ENCODE data around the gene ABCA12. TPM values are rescaled to one million over a fixed set of nuclear protein-coding genes. Genes with fewer than 3 reads are reported as not detected.

Gene ABCA12
- total RNA-seq, 4 donors from 2014 or later = 70.3 to 116 (median 93.6) TPM

- no peak for DNase-seq (ENCODE audit: low spot score in 2 of 2)
- H3K4me3 ChIP-seq (ENCODE audit: low read depth, poor library complexity, severe bottlenecking) = no peak overlapping the region
- WGBS, 2 donors = 13 to 22% methylated on average over 1 of the region's 1 CpG
- TF ChIP-seq POLR2A (IDR thresholded peaks at IDR 0.05) (no peak), CTCF (IDR thresholded peaks at IDR 0.05) (no peak)
- intact Hi-C loops (cut with DNase I; ENCODE audit: low total_unique reads) = no loop called here
These were observed 11.1 kb upstream of the ABCA12 start for GRCh38 chr2:215149486-215149885.

GRCh38 chr2:215149060-215149459 is 10.6 kb upstream of the ABCA12 start:
- no peak overlapping the region for H3K4me3 ChIP-seq (ENCODE audit: low read depth, poor library complexity, severe bottlenecking)
- intact Hi-C loops (cut with DNase I; ENCODE audit: low total_unique reads) = no loop called here
- TF ChIP-seq POLR2A (IDR thresholded peaks at IDR 0.05) (no peak), CTCF (IDR thresholded peaks at IDR 0.05) (no peak)
- WGBS, 2 donors = 75 to 80% methylated on average over 2 of the region's 2 CpGs
- no peak for DNase-seq (ENCODE audit: low spot score in 2 of 2)

GRCh38 chr2:215145611-215146010 is 7.2 kb upstream of the ABCA12 start:
- 39 to 58% methylated on average over 3 of the region's 3 CpGs for WGBS, 2 donors
- no peak overlapping the region for H3K4me3 ChIP-seq (ENCODE audit: low read depth, poor library complexity, severe bottlenecking)
- TF ChIP-seq CTCF (IDR thresholded peaks at IDR 0.05) (no peak), POLR2A (IDR thresholded peaks at IDR 0.05) (no peak)
- intact Hi-C loops (cut with DNase I; ENCODE audit: low total_unique reads) = no loop called here
- DNase-seq (ENCODE audit: low spot score in 2 of 2) = no peak

GRCh38 chr2:215144106-215144875 is 5.9 kb upstream of the ABCA12 start:
- H3K4me3 ChIP-seq (ENCODE audit: low read depth, poor library complexity, severe bottlenecking) = no peak overlapping the region
- DNase-seq (ENCODE audit: low spot score in 2 of 2) = no peak
- 82 to 87% methylated on average over 5 of the region's 5 CpGs for WGBS, 2 donors
- TF ChIP-seq POLR2A (IDR thresholded peaks at IDR 0.05) = no peak
- TF ChIP-seq CTCF (IDR thresholded peaks at IDR 0.05) = no peak
- intact Hi-C loops (cut with DNase I; ENCODE audit: low total_unique reads) = no loop called here

GRCh38 chr2:215143458-215143857 is 5.0 kb upstream of the ABCA12 start:
- DNase-seq (ENCODE audit: low spot score in 2 of 2) = no peak
- H3K4me3 ChIP-seq (ENCODE audit: low read depth, poor library complexity, severe bottlenecking) = no peak overlapping the region
- TF ChIP-seq POLR2A (IDR thresholded peaks at IDR 0.05) (no peak), CTCF (IDR thresholded peaks at IDR 0.05) (no peak)
- intact Hi-C loops (cut with DNase I; ENCODE audit: low total_unique reads) = no loop called here

- TF ChIP-seq CTCF (IDR thresholded peaks at IDR 0.05) = no peak
- no peak for TF ChIP-seq POLR2A (IDR thresholded peaks at IDR 0.05)
- intact Hi-C loops (cut with DNase I; ENCODE audit: low total_unique reads) = no loop called here
- no peak for DNase-seq (ENCODE audit: low spot score in 2 of 2)
- H3K4me3 ChIP-seq (ENCODE audit: low read depth, poor library complexity, severe bottlenecking) = no peak overlapping the region
- 88 to 89% methylated on average over 2 of the region's 2 CpGs for WGBS, 2 donors
These were observed 3.3 kb upstream of the ABCA12 start for GRCh38 chr2:215141706-215142105.

Data from lower leg skin (tissue), 4 donors.